Neuron (in vitro differentiated cells): Measurements from ENCODE around the gene KDM4F.
A peak's percentile ranks its signal among the peaks of the same experiment; 100 is the strongest.

Experiments used
- H2AFZ ChIP-seq: one replicate; pipeline ENCODE4 v1.6.1; 2013; ENCODE audit warnings: low read depth, mild to moderate bottlenecking, inconsistent platforms, low read length, moderate library complexity
- H3K27me3 ChIP-seq: one replicate; pipeline ENCODE4 v1.6.1; 2013; ENCODE audit warnings: low read length; ENCODE audit not compliant: insufficient read depth
- H3K36me3 ChIP-seq: one replicate; pipeline ENCODE4 v1.6.1; 2013; ENCODE audit warnings: low read length; ENCODE audit not compliant: insufficient read depth
- H3K4me1 ChIP-seq: one replicate; pipeline ENCODE4 v1.6.1; 2013; ENCODE audit warnings: low read length; ENCODE audit not compliant: insufficient read depth
- H3K4me3 ChIP-seq: 2 replicates; pipeline ENCODE4 v1.5.1; 2013; ENCODE audit warnings: mild to moderate bottlenecking, low read length, moderate library complexity
- H3K9me3 ChIP-seq: one replicate; pipeline ENCODE4 v1.6.1; 2013; ENCODE audit warnings: low read length

Gene KDM4F

GRCh38 chr11:95068549-95068948 is 19.3 kb downstream of the KDM4F start:
- Histone ChIP-seq H3K4me3 (peak overlapping the region; percentile 62), H3K9me3 (no peaks in the 10 kb centered on the region), H3K4me1 (peaks cover 10% of the 10 kb centered on the region), H3K27me3 (no peaks in the 10 kb centered on the region), H2AFZ (peak overlapping the region; percentile 73), H3K36me3 (no peaks in the 10 kb centered on the region)

DNA sequence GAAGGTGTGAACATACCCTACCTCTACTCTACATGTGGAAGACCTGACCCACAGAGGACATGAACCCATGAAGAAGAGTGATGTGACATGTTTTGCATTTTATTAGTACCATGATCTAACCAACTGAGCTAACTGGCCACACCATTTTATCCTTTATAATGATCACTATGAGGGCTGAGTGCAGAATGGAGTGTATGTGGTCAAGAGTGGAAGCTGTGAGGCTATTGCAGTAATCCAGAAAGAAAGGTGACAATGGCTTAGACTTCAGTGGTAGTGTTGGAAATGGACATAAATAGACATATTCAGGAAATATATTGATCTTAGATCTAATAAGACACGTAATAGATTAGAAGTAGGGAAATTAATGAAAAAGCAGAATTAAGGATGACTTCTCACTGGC is 21.2 kb downstream of the KDM4F start:
- H3K27me3 ChIP-seq = no peaks in the 10 kb centered on the region
- no peak overlapping the region for H3K4me3 ChIP-seq
- no peak overlapping the region for H2AFZ ChIP-seq
- no peaks in the 10 kb centered on the region for H3K36me3 ChIP-seq
- peaks cover 10% of the 10 kb centered on the region for H3K4me1 ChIP-seq
- H3K9me3 ChIP-seq = no peaks in the 10 kb centered on the region

DNA sequence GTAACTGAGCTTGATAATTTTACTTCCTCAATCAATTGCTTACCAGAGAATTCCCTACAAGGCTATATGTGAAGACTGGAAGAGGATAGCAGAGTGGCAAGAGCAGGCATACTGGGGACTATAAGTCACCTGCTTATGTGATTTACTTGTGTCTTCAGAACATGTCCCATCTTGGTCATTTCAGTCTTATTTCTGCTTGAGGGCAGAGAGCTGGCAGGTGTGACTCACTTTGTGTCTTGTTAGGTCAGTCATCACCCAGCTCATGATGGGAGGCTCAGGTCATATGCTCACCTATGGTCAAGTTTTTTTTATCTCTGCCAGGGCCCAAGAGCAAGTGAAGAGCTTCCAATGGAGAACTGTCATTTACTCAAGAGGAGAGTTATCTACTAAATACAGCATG is 23.7 kb downstream of the KDM4F start:
- Histone ChIP-seq H3K36me3 (no peaks in the 10 kb centered on the region), H3K9me3 (no peaks in the 10 kb centered on the region)

DNA sequence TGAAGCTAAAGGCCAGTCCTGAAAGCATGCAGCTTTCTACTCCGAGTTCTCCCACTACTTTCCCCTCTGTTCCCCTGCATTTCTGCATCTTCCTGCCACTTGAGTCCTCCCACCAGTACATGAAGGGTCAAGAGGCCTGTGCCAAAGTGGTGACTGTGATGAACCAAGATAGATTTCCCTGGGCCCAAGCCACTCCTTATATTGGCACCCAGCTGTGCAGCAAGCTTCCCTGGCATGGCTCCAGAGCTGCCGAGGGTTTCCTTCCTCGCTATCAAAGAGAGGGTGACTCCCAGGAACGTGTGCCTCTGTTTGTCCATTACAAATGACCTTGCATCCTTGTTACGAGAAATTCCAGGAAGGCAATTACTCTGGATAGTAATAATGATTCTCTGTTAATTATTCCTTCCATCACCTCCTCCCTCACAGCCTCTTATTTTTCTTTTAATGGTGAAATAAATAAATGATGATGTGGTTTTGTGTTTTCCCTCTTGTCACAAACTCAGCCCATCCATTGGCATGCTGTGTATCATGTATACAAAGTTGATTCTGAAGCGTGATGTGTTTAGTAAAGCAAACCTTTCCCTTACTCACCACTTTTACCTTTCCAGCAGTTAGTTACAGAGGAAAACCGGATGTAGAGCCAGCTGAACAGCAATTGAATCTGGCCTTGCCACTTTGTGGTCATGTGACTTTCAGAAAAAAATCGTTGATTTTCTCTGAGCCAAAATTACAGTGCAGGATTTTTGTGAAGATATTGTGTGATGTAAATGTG is 25.8 kb downstream of the KDM4F start:
- H3K4me1 ChIP-seq = peaks cover 4% of the 10 kb centered on the region
- no peaks in the 10 kb centered on the region for H3K9me3 ChIP-seq
- no peaks in the 10 kb centered on the region for H3K27me3 ChIP-seq
- no peaks in the 10 kb centered on the region for H3K36me3 ChIP-seq
- H3K4me3 ChIP-seq = no peak overlapping the region
- no peak overlapping the region for H2AFZ ChIP-seq

More for the DNA sequence above, 23.7 kb downstream of the KDM4F start:
- H3K4me3 ChIP-seq = no peak overlapping the region
- H3K27me3 ChIP-seq = no peaks in the 10 kb centered on the region
- no peak overlapping the region for H2AFZ ChIP-seq
- H3K4me1 ChIP-seq = peaks cover 11% of the 10 kb centered on the region

- Histone ChIP-seq H2AFZ (no peak overlapping the region), H3K4me3 (no peak overlapping the region), H3K27me3 (no peaks in the 10 kb centered on the region), H3K4me1 (peaks cover 8% of the 10 kb centered on the region), H3K9me3 (no peaks in the 10 kb centered on the region), H3K36me3 (no peaks in the 10 kb centered on the region)
Observed at GRCh38 chr11:95076416-95076815, 27.2 kb downstream of the KDM4F start.

DNA sequence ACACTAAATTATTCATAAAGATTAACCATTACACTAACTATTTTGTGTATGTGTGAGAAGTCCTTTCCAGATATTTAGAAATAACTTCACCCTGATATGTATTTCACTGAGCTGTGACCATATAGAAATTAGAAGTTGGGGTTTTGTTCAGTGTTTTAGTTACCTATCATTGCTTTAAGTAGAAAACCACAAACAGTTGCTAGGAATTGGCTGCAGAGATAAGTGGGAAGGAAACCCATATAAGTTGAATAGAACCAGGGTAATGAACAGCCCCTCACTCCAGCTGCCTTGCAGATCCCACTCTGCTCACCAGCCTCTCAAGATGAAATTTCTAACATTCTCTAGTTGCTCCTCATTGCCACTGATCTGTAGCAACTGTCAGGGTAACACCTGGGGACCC is 27.8 kb downstream of the KDM4F start:
- no peak overlapping the region for H3K4me3 ChIP-seq
- no peak overlapping the region for H2AFZ ChIP-seq
- no peaks in the 10 kb centered on the region for H3K27me3 ChIP-seq
- peaks cover 13% of the 10 kb centered on the region for H3K4me1 ChIP-seq
- no peaks in the 10 kb centered on the region for H3K9me3 ChIP-seq
- no peaks in the 10 kb centered on the region for H3K36me3 ChIP-seq

GRCh38 chr11:95078526-95078925 is 29.3 kb downstream of the KDM4F start:
- Histone ChIP-seq H2AFZ (no peak overlapping the region), H3K27me3 (no peaks in the 10 kb centered on the region), H3K36me3 (no peaks in the 10 kb centered on the region), H3K4me1 (peaks cover 13% of the 10 kb centered on the region), H3K4me3 (no peak overlapping the region), H3K9me3 (no peaks in the 10 kb centered on the region)

GRCh38 chr11:95081010-95081409 is 31.8 kb downstream of the KDM4F start:
- peaks cover 13% of the 10 kb centered on the region for H3K4me1 ChIP-seq
- H3K9me3 ChIP-seq = no peaks in the 10 kb centered on the region
- no peak overlapping the region for H2AFZ ChIP-seq
- no peaks in the 10 kb centered on the region for H3K27me3 ChIP-seq
- no peaks in the 10 kb centered on the region for H3K36me3 ChIP-seq
- H3K4me3 ChIP-seq = no peak overlapping the region

GRCh38 chr11:95081412-95081811 is 32.2 kb downstream of the KDM4F start:
- H3K27me3 ChIP-seq = no peaks in the 10 kb centered on the region
- H3K4me1 ChIP-seq = peaks cover 11% of the 10 kb centered on the region
- no peak overlapping the region for H3K4me3 ChIP-seq
- H3K9me3 ChIP-seq = no peaks in the 10 kb centered on the region
- no peaks in the 10 kb centered on the region for H3K36me3 ChIP-seq
- peak overlapping the region; percentile 66 for H2AFZ ChIP-seq

- peaks cover 9% of the 10 kb centered on the region for H3K4me1 ChIP-seq
- no peaks in the 10 kb centered on the region for H3K36me3 ChIP-seq
- H3K9me3 ChIP-seq = no peaks in the 10 kb centered on the region
- H3K4me3 ChIP-seq = no peak overlapping the region
- no peaks in the 10 kb centered on the region for H3K27me3 ChIP-seq
- no peak overlapping the region for H2AFZ ChIP-seq
Observed at GRCh38 chr11:95082576-95083001, 33.4 kb downstream of the KDM4F start.

- Histone ChIP-seq H3K36me3 (no peaks in the 10 kb centered on the region), H2AFZ (no peak overlapping the region), H3K27me3 (no peaks in the 10 kb centered on the region), H3K4me1 (peaks cover 9% of the 10 kb centered on the region), H3K4me3 (no peak overlapping the region), H3K9me3 (no peaks in the 10 kb centered on the region)
Observed at GRCh38 chr11:95084509-95084908, 35.3 kb downstream of the KDM4F start.

DNA sequence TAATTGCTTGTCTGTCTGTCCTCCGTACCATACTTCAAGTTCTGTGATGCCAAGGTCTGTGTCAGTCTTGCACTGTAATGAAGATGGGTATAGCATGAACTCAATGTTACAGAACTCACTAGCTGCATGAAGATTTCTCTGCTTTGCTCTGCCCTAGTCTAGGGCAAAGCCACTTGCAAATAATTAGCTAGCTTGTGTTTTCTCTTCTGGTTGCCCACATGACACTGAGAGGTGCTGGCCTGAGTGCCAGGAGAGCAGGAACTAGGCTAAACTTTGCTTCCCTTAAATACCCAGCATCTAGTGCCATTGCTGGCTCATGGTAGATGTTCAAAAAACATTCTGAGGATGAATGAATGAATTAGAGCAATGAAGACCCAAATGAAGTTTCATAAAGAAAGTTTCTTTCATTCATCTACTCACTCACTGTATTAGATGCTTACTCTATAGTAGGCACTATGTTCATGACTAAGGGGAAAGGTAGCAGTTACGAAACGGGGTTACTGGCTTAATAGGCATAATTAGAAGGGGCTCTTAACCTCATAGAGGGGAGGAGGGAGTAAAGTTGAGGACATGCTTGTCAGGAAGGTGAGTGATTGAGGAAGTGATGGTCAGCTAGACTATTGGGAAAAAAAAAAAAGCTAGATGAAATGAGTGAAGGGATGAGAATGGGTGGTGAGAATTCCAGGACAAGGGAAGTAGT is 36.0 kb downstream of the KDM4F start:
- no peaks in the 10 kb centered on the region for H3K9me3 ChIP-seq
- no peaks in the 10 kb centered on the region for H3K27me3 ChIP-seq
- no peaks in the 10 kb centered on the region for H3K36me3 ChIP-seq
- H3K4me3 ChIP-seq = no peak overlapping the region
- peaks cover 9% of the 10 kb centered on the region for H3K4me1 ChIP-seq
- H2AFZ ChIP-seq = no peak overlapping the region

- Histone ChIP-seq H3K36me3 (no peaks in the 10 kb centered on the region), H2AFZ (no peak overlapping the region), H3K9me3 (no peaks in the 10 kb centered on the region), H3K4me3 (no peak overlapping the region), H3K4me1 (peaks cover 14% of the 10 kb centered on the region), H3K27me3 (no peaks in the 10 kb centered on the region)
Observed at GRCh38 chr11:95086151-95086550, 36.9 kb downstream of the KDM4F start.
